Esophagus squamous epithelium (tissue), 5 donors: ENCODE results near the gene DNAL4. TPM values are rescaled to one million over a fixed set of nuclear protein-coding genes. Genes with fewer than 3 reads are reported as not detected.

Experiments used
- DNase-seq: peaks from one replicate; lab custom pipeline; 2025; lab: John Stamatoyannopoulos, UW
- H3K27ac ChIP-seq, 4 donors: fragments of 200-600 bp; sonication (generic); one replicate each; pipeline ENCODE4 v1.5.1; 2016 to 2019; ENCODE audit warnings: mild to moderate bottlenecking in 1 of 4
- H3K27me3 ChIP-seq, 4 donors: fragments of 200-600 bp; sonication (generic); 1 replicate in 3 of 4; 2 replicates in 1 of 4; pipeline versions ENCODE4 v1.5.1 to v1.6.0; 2017 to 2021; ENCODE audit warnings: antibody characterized with exemption in 1 of 4
- H3K36me3 ChIP-seq, 3 donors: fragments of 200-600 bp; sonication (generic); one replicate each; pipeline ENCODE4 v1.5.1; 2016 to 2019
- H3K4me1 ChIP-seq, 3 donors: fragments of 200-600 bp; sonication (generic); one replicate each; pipeline ENCODE4 v1.5.1; 2017 to 2019
- H3K4me3 ChIP-seq, 4 donors: fragments of 200-600 bp; sonication (generic); 1 replicate in 3 of 4; 2 replicates in 1 of 4; pipeline ENCODE4 v1.5.1; 2016 to 2019; ENCODE audit warnings: mild to moderate bottlenecking in 2 of 4, moderate library complexity in 1 of 4
- H3K9me3 ChIP-seq, 3 donors: fragments of 200-600 bp; sonication (generic); one replicate each; pipeline ENCODE4 v1.5.1; 2016 to 2019
- CTCF ChIP-seq, 6 experiments: fragments of 450-650 bp in 4 of 6; fragments of 200-600 bp in 2 of 6; sonication (generic) in 2 of 6; IDR thresholded peaks; one replicate each; pipeline ENCODE4 v1.5.1; 2016 to 2019; ENCODE audit warnings: antibody characterized with exemption in 6 of 6, mild to moderate bottlenecking in 4 of 6, moderate library complexity in 4 of 6
- POLR2A ChIP-seq, 4 donors: fragments of 450-650 bp; IDR thresholded peaks; one replicate each; pipeline ENCODE4 v1.6.1; 2017; ENCODE audit warnings: antibody characterized with exemption in 4 of 4, mild to moderate bottlenecking in 4 of 4, moderate library complexity in 3 of 4
- WGBS, 2 donors: methylation state at CpG; one replicate each; pipeline ENCODE4 v1.1.5; 2018; 5-methylcytosine and 5-hydroxymethylcytosine counted together
- intact Hi-C: fragments of 100-400 bp; cut with DNase I; formaldehyde crosslinking; loops from one replicate; pipeline ENCODE4 v1.15.0; 2022
- total RNA-seq, 4 donors: library from RNA; depleted of rRNA; stranded (reverse); fragments of >200 nt; gene quantifications; one replicate each; pipeline ENCODE4 v1.1.0, GENCODE V29; 2016
- donor health status: DM: yes; HTN: yes; CAD: no.

DNAL4 gene
- total RNA-seq, 4 donors from 2014 or later: 7.3 to 15.5 (median 13.7) TPM

- 93 to 96% methylated on average over 9 to 13 of the region's 14 CpGs for WGBS, 2 donors
- no peak overlapping the region for H3K4me3 ChIP-seq
- H3K27me3 ChIP-seq: no peaks in the 10 kb centered on the region
- peaks cover 43 to 78% (median 52%) of the 10 kb centered on the region in 3 donors for H3K4me1 ChIP-seq
- H3K27ac ChIP-seq: peak overlapping the region in 1 of 4 donors; percentile 70
- intact Hi-C loops: no loop called here
- TF ChIP-seq POLR2A (IDR thresholded peaks at IDR 0.05) (no peak), CTCF (IDR thresholded peaks at IDR 0.05) (no peak)
- no peaks in the 10 kb centered on the region for H3K9me3 ChIP-seq
- no peak for DNase-seq
- H3K36me3 ChIP-seq: peaks cover 48 to 86% (median 63%) of the 10 kb centered on the region in 3 donors
Measured at GRCh38 chr22:38750104-38750503, 43.8 kb downstream of the DNAL4 start.

GRCh38 chr22:38748487-38749136 is 45.3 kb downstream of the DNAL4 start:
- Histone ChIP-seq H3K27ac (peak overlapping the region; percentile 29 to 70 (median 68)), H3K27me3 (no peaks in the 10 kb centered on the region), H3K36me3 (peaks cover 54 to 100% (median 71%) of the 10 kb centered on the region in 3 donors), H3K4me3 (no peak overlapping the region), H3K4me1 (peaks cover 33 to 68% (median 47%) of the 10 kb centered on the region in 3 donors), H3K9me3 (no peaks in the 10 kb centered on the region)
- TF ChIP-seq CTCF (IDR thresholded peaks at IDR 0.05) (no peak), POLR2A (IDR thresholded peaks at IDR 0.05) (no peak)
- 43 to 46% methylated on average over 3 to 7 of the region's 14 CpGs for WGBS, 2 donors
- intact Hi-C loops: loop anchor here (5.0 kb wide), 1 partner anchor 41 kb away; the partner anchor contains the start of gene GTPBP1
- no peak for DNase-seq

GRCh38 chr22:38745676-38746460 is 48.1 kb downstream of the DNAL4 start:
- no peak overlapping the region for H3K4me3 ChIP-seq
- H3K4me1 ChIP-seq: peaks cover 12 to 41% (median 20%) of the 10 kb centered on the region in 3 donors
- 97 to 98% methylated on average over 5 to 6 of the region's 14 CpGs for WGBS, 2 donors
- peaks cover 74 to 100% (median 78%) of the 10 kb centered on the region in 3 donors for H3K36me3 ChIP-seq
- intact Hi-C loops: loop anchor here (5.0 kb wide), 1 partner anchor 39 kb away; the partner anchor contains the start of gene GTPBP1
- H3K27ac ChIP-seq: no peak overlapping the region
- DNase-seq: no peak
- H3K27me3 ChIP-seq: no peaks in the 10 kb centered on the region
- TF ChIP-seq POLR2A (IDR thresholded peaks at IDR 0.05): no peak
- TF ChIP-seq CTCF (IDR thresholded peaks at IDR 0.05): no peak
- no peaks in the 10 kb centered on the region for H3K9me3 ChIP-seq

GRCh38 chr22:38744981-38745380 is 49.0 kb downstream of the DNAL4 start:
- Histone ChIP-seq H3K4me3 (no peak overlapping the region), H3K4me1 (peaks cover 7 to 32% (median 17%) of the 10 kb centered on the region in 3 donors), H3K36me3 (peaks cover 74 to 100% (median 78%) of the 10 kb centered on the region in 3 donors), H3K27ac (no peak overlapping the region), H3K9me3 (no peaks in the 10 kb centered on the region), H3K27me3 (no peaks in the 10 kb centered on the region)
- intact Hi-C loops: loop anchor here (5.0 kb wide), 1 partner anchor 38 kb away; the partner anchor contains the start of gene GTPBP1
- TF ChIP-seq CTCF (IDR thresholded peaks at IDR 0.05): no peak
- TF ChIP-seq POLR2A (IDR thresholded peaks at IDR 0.05): no peak
- no peak for DNase-seq
- WGBS, 2 donors: 63% methylated on average over 1 of the region's 6 CpGs; no CpG with 5 or more reads in 1 of the 2 donors
